Body of pancreas (tissue), 4 donors: Measurements from ENCODE around the gene SCAP. TPM values are rescaled to one million over a fixed set of nuclear protein-coding genes. Genes with fewer than 3 reads are reported as not detected.

Source experiments
- ATAC-seq: fragments of 150-250 bp; one replicate; pipeline ENCODE4 v1.9.1; 2016
- DNase-seq, 4 donors: peaks; one replicate each; pipeline ENCODE4 v3.0.0-alpha.2; 2019
- H3K27ac ChIP-seq, 4 donors: fragments of 200-600 bp; sonication (generic); 1 replicate in 3 of 4; 2 replicates in 1 of 4; pipeline versions ENCODE4 v1.5.1 to v1.6.1; 2016 to 2019; ENCODE audit warnings: mild to moderate bottlenecking in 1 of 4, mixed read lengths in 1 of 4, moderate library complexity in 1 of 4
- H3K27me3 ChIP-seq, 2 donors: fragments of 200-600 bp; sonication (generic); one replicate each; pipeline ENCODE4 v1.6.0; 2016; ENCODE audit warnings: mild to moderate bottlenecking in 1 of 2
- H3K36me3 ChIP-seq, 2 donors: fragments of 200-600 bp; sonication (generic); replicated peaks in 1 of 2; 2 replicates each; pipeline ENCODE4 v1.5.1; 2016; ENCODE audit warnings: low read depth in 2 of 2; ENCODE audit not compliant: insufficient read depth in 1 of 2
- H3K4me1 ChIP-seq: fragments of 200-600 bp; sonication (generic); one replicate; pipeline ENCODE4 v1.6.0; 2016
- H3K4me3 ChIP-seq, 2 donors: fragments of 200-600 bp; sonication (generic); 1 replicate in 1 of 2; 2 replicates in 1 of 2; pipeline ENCODE4 v1.5.1; 2016 to 2019
- H3K9me3 ChIP-seq, 3 donors: fragments of 200-600 bp; sonication (generic); 1 replicate in 2 of 3; 2 replicates in 1 of 3; pipeline ENCODE4 v1.5.1; 2016
- CTCF ChIP-seq, 7 experiments: fragments of 450-650 bp in 4 of 7; fragments of 200-600 bp in 3 of 7; sonication (generic) in 3 of 7; IDR thresholded peaks; one replicate each; pipeline ENCODE4 v1.5.1; 2016 to 2019; ENCODE audit warnings: antibody characterized with exemption in 7 of 7
- POLR2A ChIP-seq, 3 donors: fragments of 450-650 bp; IDR thresholded peaks; one replicate each; pipeline ENCODE4 v1.6.1; 2016; ENCODE audit warnings: antibody characterized with exemption in 3 of 3, mild to moderate bottlenecking in 2 of 3
- WGBS, 2 donors: methylation state at CpG; one replicate each; pipeline ENCODE4 v1.1.5; 2017; 5-methylcytosine and 5-hydroxymethylcytosine counted together
- intact Hi-C: fragments of 100-400 bp; cut with DNase I; formaldehyde crosslinking; loops from one replicate; pipeline ENCODE4 v1.15.1; 2023
- total RNA-seq, 2 donors: library from RNA; depleted of rRNA; stranded (reverse); fragments of >200 nt; gene quantifications; one replicate each; pipeline ENCODE4 v1.1.0, GENCODE V29; 2016

The SCAP gene
- total RNA-seq, 2 donors from 2014 or later: 56.6 to 122 TPM

GRCh38 chr3:47410417-47410720 is 65.4 kb downstream of the SCAP start:
- TF ChIP-seq CTCF (IDR thresholded peaks at IDR 0.05) (no peak), POLR2A (IDR thresholded peaks at IDR 0.05) (no peak)
- intact Hi-C loops: loop anchor here (10.0 kb wide), 1 partner anchor 384 kb away; no protein-coding TSS in a partner anchor
- H3K4me1 ChIP-seq: peaks cover 3% of the 10 kb centered on the region
- WGBS, 2 donors: 79 to 86% methylated on average over 7 to 9 of the region's 10 CpGs
- H3K27ac ChIP-seq: no peak overlapping the region
- H3K27me3 ChIP-seq: no peaks in the 10 kb centered on the region
- no peak overlapping the region for H3K4me3 ChIP-seq
- no peak for DNase-seq
- no peaks in the 10 kb centered on the region for H3K9me3 ChIP-seq
- ATAC-seq: no peak
- H3K36me3 ChIP-seq: peaks cover 0 to 45% of the 10 kb centered on the region in 2 donors

DNA sequence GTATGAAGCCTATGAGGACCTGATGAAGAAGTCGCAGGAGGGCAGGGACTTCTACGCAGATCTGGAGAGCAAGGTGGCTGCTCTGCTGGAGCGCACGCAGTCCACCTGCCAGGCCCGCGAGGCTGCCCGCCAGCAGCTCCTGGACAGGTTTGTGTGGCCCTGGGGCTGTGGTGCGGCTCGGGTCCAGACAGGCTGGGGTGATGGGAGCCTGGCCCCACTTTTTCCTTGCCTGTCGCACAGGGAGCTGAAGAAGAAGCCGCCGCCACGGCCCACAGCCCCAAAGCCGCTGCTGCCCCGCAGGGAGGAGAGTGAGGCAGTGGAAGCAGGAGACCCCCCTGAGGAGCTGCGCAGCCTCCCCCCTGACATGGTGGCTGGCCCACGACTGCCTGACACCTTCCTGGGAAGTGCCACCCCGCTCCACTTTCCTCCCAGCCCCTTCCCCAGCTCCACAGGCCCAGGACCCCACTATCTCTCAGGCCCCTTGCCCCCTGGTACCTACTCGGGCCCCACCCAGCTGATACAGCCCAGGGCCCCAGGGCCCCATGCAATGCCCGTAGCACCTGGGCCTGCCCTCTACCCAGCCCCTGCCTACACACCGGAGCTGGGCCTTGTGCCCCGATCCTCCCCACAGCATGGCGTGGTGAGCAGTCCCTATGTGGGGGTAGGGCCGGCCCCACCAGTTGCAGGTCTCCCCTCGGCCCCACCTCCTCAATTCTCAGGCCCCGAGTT is 65.9 kb downstream of the SCAP start:
- peaks cover 0 to 45% of the 10 kb centered on the region in 2 donors for H3K36me3 ChIP-seq
- no peaks in the 10 kb centered on the region for H3K9me3 ChIP-seq
- ATAC-seq (no peak), DNase-seq (no peak)
- no peak overlapping the region for H3K27ac ChIP-seq
- WGBS, 2 donors: 89 to 91% methylated on average over 11 to 26 of the region's 26 CpGs
- no peak for TF ChIP-seq POLR2A (IDR thresholded peaks at IDR 0.05)
- no peak for TF ChIP-seq CTCF (IDR thresholded peaks at IDR 0.05)
- H3K27me3 ChIP-seq: no peaks in the 10 kb centered on the region
- H3K4me1 ChIP-seq: peaks cover 8% of the 10 kb centered on the region
- intact Hi-C loops: loop anchor here (10.0 kb wide), 1 partner anchor 385 kb away; no protein-coding TSS in a partner anchor
- H3K4me3 ChIP-seq: no peak overlapping the region

DNA sequence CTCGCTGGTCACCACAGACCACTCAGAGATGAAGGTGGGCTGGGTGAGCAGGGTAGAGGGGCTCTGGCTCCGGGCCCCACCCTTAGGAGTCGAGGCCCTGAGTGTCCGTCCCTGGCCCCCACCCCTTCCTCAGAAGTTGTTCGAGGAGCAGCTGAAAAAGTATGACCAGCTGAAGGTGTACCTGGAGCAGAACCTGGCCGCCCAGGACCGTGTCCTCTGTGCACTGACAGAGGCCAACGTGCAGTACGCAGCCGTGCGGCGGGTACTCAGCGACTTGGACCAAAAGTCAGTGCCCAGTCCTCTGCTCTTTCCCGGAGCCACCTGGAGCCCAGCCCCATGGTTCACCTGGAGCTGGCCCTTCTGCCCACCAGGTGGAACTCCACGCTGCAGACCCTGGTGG is 66.5 kb downstream of the SCAP start:
- DNase-seq: no peak

GRCh38 chr3:47408839-47409229 is 66.9 kb downstream of the SCAP start:
- intact Hi-C loops: no loop called here
- DNase-seq: no peak
- peaks cover 0 to 37% of the 10 kb centered on the region in 2 donors for H3K36me3 ChIP-seq
- ATAC-seq: no peak
- no peaks in the 10 kb centered on the region for H3K9me3 ChIP-seq
- no peaks in the 10 kb centered on the region for H3K27me3 ChIP-seq
- H3K4me3 ChIP-seq: no peak overlapping the region
- no peak overlapping the region for H3K27ac ChIP-seq
- TF ChIP-seq CTCF (IDR thresholded peaks at IDR 0.05) (no peak), POLR2A (IDR thresholded peaks at IDR 0.05) (no peak)
- WGBS, 2 donors: 97% methylated on average over 5 of the region's 15 CpGs; no CpG with 5 or more reads in 1 of the 2 donors
- H3K4me1 ChIP-seq: peaks cover 14% of the 10 kb centered on the region

More for the DNA sequence above, 66.5 kb downstream of the SCAP start:
- no peaks in the 10 kb centered on the region for H3K9me3 ChIP-seq
- no peak overlapping the region for H3K27ac ChIP-seq
- 89 to 92% methylated on average over 4 to 15 of the region's 15 CpGs for WGBS, 2 donors
- peaks cover 14% of the 10 kb centered on the region for H3K4me1 ChIP-seq
- no peak overlapping the region for H3K4me3 ChIP-seq
- intact Hi-C loops: no loop called here
- ATAC-seq: no peak
- peaks cover 0 to 41% of the 10 kb centered on the region in 2 donors for H3K36me3 ChIP-seq
- H3K27me3 ChIP-seq: no peaks in the 10 kb centered on the region
- TF ChIP-seq POLR2A (IDR thresholded peaks at IDR 0.05) (no peak), CTCF (IDR thresholded peaks at IDR 0.05) (no peak)
